HL-60 (cell line): Measurements from ENCODE around the gene ZNRF2.
"Not testable (repeated sequence)": the region's sequence is repeated elsewhere in the genome, so short reads cannot be mapped to it uniquely, and the experiment has no call there.

ENCODE experiments used
- DNase-seq, 2 experiments: peaks; one replicate each; pipeline ENCODE4 v3.0.0-alpha.2; 2010 to 2020; ENCODE audit warnings: low read depth in 1 of 2, low spot score in 1 of 2
- H3K27ac ChIP-seq: fragments of 250-450 bp; sonication (Bioruptor Pico); replicated peaks from 2 replicates; pipeline ENCODE4 v1.5.1; 2020; ENCODE audit warnings: mild to moderate bottlenecking, moderate library complexity
- H3K27me3 ChIP-seq: fragments of 250-450 bp; sonication (Bioruptor Pico); 2 replicates; pipeline ENCODE4 v1.5.1; 2021; ENCODE audit warnings: mild to moderate bottlenecking, moderate library complexity; ENCODE audit not compliant: insufficient read depth, poor library complexity, severe bottlenecking
- H3K4me3 ChIP-seq: replicated peaks from 2 replicates; pipeline ENCODE4 v1.5.1; 2011; ENCODE audit warnings: mild to moderate bottlenecking, control low read depth, low read length; ENCODE audit not compliant: insufficient read depth
- CTCF ChIP-seq: IDR thresholded peaks from one replicate; pipeline ENCODE4 v1.5.1; 2011; ENCODE audit warnings: low read length, control low read depth, inconsistent platforms; ENCODE audit not compliant: insufficient read depth
- GABPA ChIP-seq: IDR thresholded peaks from 2 replicates; pipeline ENCODE4 v1.6.1; 2012; ENCODE audit warnings: low read depth
- POLR2AphosphoS5 ChIP-seq: IDR thresholded peaks from 2 replicates; pipeline ENCODE4 v1.6.1; 2012; ENCODE audit warnings: low read depth
- REST ChIP-seq: IDR thresholded peaks from 2 replicates; pipeline ENCODE4 v1.6.1; 2012; ENCODE audit warnings: low read depth; ENCODE audit not compliant: insufficient replicate concordance
- SPI1 ChIP-seq: IDR thresholded peaks from 2 replicates; pipeline ENCODE4 v1.6.1; 2012; ENCODE audit warnings: low read depth, mild to moderate bottlenecking, borderline replicate concordance

Gene ZNRF2

GRCh38 chr7:30286749-30287148 lies 2.4 kb downstream of the ZNRF2 start:
- Histone ChIP-seq H3K27me3 (no peaks in the 10 kb centered on the region), H3K4me3 (peak overlapping the region; percentile 62), H3K27ac (peak overlapping the region; percentile 96)
- no peak for DNase-seq
- TF ChIP-seq GABPA (no peak), SPI1 (no peak), REST (no peak), CTCF (no peak), POLR2AphosphoS5 (no peak)

- DNase-seq, H3K27me3 ChIP-seq: not testable (repeated sequence)
- peak overlapping the region; percentile 62 for H3K4me3 ChIP-seq
- H3K27ac ChIP-seq, result peak overlapping the region; percentile 96
These were observed 3.2 kb downstream of the ZNRF2 start for GRCh38 chr7:30287625-30288024.

GRCh38 chr7:30289634-30290033 lies 5.2 kb downstream of the ZNRF2 start:
- not testable (repeated sequence) for H3K4me3 ChIP-seq, H3K27me3 ChIP-seq, DNase-seq, H3K27ac ChIP-seq

- not testable (repeated sequence) for H3K27ac ChIP-seq, H3K4me3 ChIP-seq, H3K27me3 ChIP-seq
- peak; percentile 28 to 44 for DNase-seq
These were observed 5.9 kb downstream of the ZNRF2 start for GRCh38 chr7:30290317-30290716.

GRCh38 chr7:30292416-30293038 lies 8.1 kb downstream of the ZNRF2 start:
- H3K27ac ChIP-seq, DNase-seq, H3K27me3 ChIP-seq, H3K4me3 ChIP-seq: not testable (repeated sequence)

GRCh38 chr7:30296304-30296703 lies 11.9 kb downstream of the ZNRF2 start:
- not testable (repeated sequence) for H3K27me3 ChIP-seq, DNase-seq, H3K27ac ChIP-seq, H3K4me3 ChIP-seq

GRCh38 chr7:30297499-30297898 lies 13.1 kb downstream of the ZNRF2 start:
- H3K27me3 ChIP-seq, H3K27ac ChIP-seq, DNase-seq, H3K4me3 ChIP-seq: not testable (repeated sequence)

GRCh38 chr7:30298409-30298808 lies 14.0 kb downstream of the ZNRF2 start:
- not testable (repeated sequence) for DNase-seq, H3K27me3 ChIP-seq, H3K27ac ChIP-seq, H3K4me3 ChIP-seq
